ENCODE measurements around the gene STK38L. TPM values are rescaled to one million over a fixed set of nuclear protein-coding genes. Genes with fewer than 3 reads are reported as not detected.

Gene STK38L
- total and polyA plus RNA-seq, 12 donors = 10.2 to 298 (median 21.0) TPM

DNA sequence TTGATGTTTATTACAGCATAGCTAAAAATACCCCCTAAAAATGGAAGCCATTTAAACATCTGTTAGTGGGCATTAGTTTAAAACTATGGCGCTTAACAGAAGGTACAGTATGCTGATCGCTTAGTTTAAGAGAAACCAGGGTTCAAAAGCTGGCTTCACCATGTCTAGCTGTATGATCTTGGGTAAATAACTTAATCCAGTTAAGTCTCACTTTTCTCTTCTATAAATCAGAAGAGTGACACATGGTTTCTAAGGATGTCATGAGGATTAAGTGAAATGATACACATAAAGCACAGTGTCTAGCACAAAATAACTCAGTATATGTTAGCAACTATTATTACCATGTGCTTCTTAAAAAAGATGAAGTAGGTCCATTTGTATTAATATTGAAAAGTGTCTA, 38.7 kb downstream of the STK38L start:
- H3K36me3 ChIP-seq (replicated peaks in 1 of 2) = no peaks in the 10 kb centered on the region
- H3K9me3 ChIP-seq (replicated peaks in 1 of 3) = no peaks in the 10 kb centered on the region
- WGBS, 4 donors = 88 to 99% (median 96%) methylated on average over 2 of the region's 2 CpGs
- no peak overlapping the region for H3K27ac ChIP-seq
- no peaks in the 10 kb centered on the region for H3K27me3 ChIP-seq
- TF ChIP-seq, protein P1, sequence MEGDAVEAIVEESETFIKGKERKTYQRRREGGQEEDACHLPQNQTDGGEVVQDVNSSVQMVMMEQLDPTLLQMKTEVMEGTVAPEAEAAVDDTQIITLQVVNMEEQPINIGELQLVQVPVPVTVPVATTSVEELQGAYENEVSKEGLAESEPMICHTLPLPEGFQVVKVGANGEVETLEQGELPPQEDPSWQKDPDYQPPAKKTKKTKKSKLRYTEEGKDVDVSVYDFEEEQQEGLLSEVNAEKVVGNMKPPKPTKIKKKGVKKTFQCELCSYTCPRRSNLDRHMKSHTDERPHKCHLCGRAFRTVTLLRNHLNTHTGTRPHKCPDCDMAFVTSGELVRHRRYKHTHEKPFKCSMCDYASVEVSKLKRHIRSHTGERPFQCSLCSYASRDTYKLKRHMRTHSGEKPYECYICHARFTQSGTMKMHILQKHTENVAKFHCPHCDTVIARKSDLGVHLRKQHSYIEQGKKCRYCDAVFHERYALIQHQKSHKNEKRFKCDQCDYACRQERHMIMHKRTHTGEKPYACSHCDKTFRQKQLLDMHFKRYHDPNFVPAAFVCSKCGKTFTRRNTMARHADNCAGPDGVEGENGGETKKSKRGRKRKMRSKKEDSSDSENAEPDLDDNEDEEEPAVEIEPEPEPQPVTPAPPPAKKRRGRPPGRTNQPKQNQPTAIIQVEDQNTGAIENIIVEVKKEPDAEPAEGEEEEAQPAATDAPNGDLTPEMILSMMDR (IDR thresholded peaks at IDR 0.05) = no peak
- peaks cover 33 to 47% of the 10 kb centered on the region in 2 donors for H3K4me1 ChIP-seq (replicated peaks in 1 of 2)
- DNase-seq = no peak
- no peak overlapping the region for H3K4me3 ChIP-seq
- intact Hi-C loops (cut with DNase I) = no loop called here

DNA sequence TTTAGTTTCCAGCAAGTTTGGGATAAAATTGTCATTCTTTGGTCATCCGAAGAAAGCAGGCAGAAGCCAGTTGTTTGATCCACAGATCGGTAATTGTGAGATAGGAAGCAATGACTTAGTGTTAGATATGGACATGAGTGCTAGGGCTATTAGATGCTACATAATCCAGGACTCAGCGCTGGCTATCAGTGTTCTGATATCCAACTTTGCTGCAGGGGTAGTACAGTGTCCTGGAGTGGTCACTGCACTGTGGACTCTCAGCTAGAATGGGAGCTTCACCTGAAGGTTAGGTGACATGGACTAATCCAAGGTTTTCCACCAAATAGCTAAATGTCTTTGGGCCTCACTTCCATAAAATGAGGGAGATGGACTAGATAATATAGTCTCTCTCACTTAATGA, 39.9 kb downstream of the STK38L start:
- no peak overlapping the region for H3K4me3 ChIP-seq
- no peaks in the 10 kb centered on the region for H3K27me3 ChIP-seq
- no peak for TF ChIP-seq POLR2A (IDR thresholded peaks at IDR 0.05)
- TF ChIP-seq, protein P1 (IDR thresholded peaks at IDR 0.05) = no peak
- peaks cover 20 to 34% of the 10 kb centered on the region in 2 donors for H3K4me1 ChIP-seq (replicated peaks in 1 of 2)
- no peaks in the 10 kb centered on the region for H3K36me3 ChIP-seq (replicated peaks in 1 of 2)
- DNase-seq = no peak
- WGBS, 4 donors = 94 to 98% (median 97%) methylated on average over 3 of the region's 3 CpGs
- intact Hi-C loops (cut with DNase I) = no loop called here
- H3K27ac ChIP-seq = peak overlapping the region in 2 of 5 donors; percentile 19 to 39
- H3K9me3 ChIP-seq (replicated peaks in 1 of 3) = no peaks in the 10 kb centered on the region

DNA sequence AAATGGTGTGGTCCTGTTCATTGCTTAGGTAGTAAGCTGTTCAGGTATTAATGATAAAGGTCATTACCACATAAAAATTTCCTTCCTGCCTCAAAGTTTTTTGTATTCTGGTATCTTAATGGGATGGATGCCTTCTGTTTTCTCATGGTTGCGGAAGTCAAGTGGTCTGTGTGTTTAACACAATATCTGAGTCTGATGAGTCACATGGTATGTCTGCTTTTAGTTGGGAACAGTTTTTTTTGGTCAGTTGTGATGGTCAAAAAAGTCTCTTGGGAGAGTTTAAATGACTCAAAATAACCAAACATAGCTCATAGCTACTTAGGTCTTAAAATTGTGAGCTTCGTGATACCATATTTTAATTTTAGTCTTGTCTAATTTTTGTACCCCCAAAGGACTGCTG, 40.7 kb downstream of the STK38L start:
- 66 to 75% (median 71%) methylated on average over 2 of the region's 2 CpGs for WGBS, 4 donors

DNA sequence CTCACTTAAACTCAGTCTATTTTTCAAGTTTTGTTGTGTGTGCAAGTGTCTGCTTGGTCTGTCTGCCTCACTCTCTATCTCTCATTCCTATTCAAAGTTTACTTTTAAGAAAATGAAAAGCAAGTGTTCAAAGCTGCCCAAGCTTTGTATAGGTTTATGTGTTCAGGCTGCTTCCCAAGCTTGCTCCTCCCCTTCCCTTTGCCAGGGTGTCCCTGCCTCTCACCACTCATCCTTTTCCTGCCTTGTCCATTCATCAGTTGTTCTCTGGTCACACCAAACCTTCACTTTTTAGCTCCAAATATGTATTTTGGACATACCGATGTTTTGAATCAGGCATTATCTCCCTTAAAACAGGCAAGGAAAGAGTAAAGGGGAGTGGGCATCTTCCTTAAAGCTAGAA, 41.3 kb downstream of the STK38L start:
- 85 to 97% (median 94%) methylated on average over 1 of the region's 1 CpG for WGBS, 4 donors
- H3K36me3 ChIP-seq (replicated peaks in 1 of 2) = no peaks in the 10 kb centered on the region
- no peaks in the 10 kb centered on the region for H3K27me3 ChIP-seq
- no peaks in the 10 kb centered on the region for H3K9me3 ChIP-seq (replicated peaks in 1 of 3)
- H3K4me1 ChIP-seq (replicated peaks in 1 of 2) = peaks cover 6 to 32% of the 10 kb centered on the region in 2 donors
- no peak for DNase-seq
- TF ChIP-seq, protein P1 (IDR thresholded peaks at IDR 0.05) = no peak
- TF ChIP-seq POLR2A (IDR thresholded peaks at IDR 0.05) = no peak
- H3K27ac ChIP-seq = peak overlapping the region in 1 of 5 donors; percentile 39
- intact Hi-C loops (cut with DNase I) = no loop called here
- H3K4me3 ChIP-seq = no peak overlapping the region

More for the DNA sequence above, 40.7 kb downstream of the STK38L start:
- TF ChIP-seq, protein P1 (IDR thresholded peaks at IDR 0.05) = no peak
- no peak for TF ChIP-seq POLR2A (IDR thresholded peaks at IDR 0.05)
- DNase-seq = no peak
- H3K9me3 ChIP-seq (replicated peaks in 1 of 3) = no peaks in the 10 kb centered on the region
- peak overlapping the region in 2 of 5 donors; percentile 19 to 39 for H3K27ac ChIP-seq
- no peak overlapping the region for H3K4me3 ChIP-seq
- H3K36me3 ChIP-seq (replicated peaks in 1 of 2) = no peaks in the 10 kb centered on the region
- intact Hi-C loops (cut with DNase I) = no loop called here
- peaks cover 13 to 36% of the 10 kb centered on the region in 2 donors for H3K4me1 ChIP-seq (replicated peaks in 1 of 2)
- H3K27me3 ChIP-seq = no peaks in the 10 kb centered on the region

All from adrenal gland (tissue), 12 donors.